Keratinocyte (primary cell): ENCODE data around the gene ATXN7L1. TPM values are rescaled to one million over a fixed set of nuclear protein-coding genes. Genes with fewer than 3 reads are reported as not detected.

Source experiments
- DNase-seq: peaks from one replicate; pipeline ENCODE4 v3.0.0-alpha.2; 2011; ENCODE audit warnings: low read depth, missing footprints, low spot score
- FAIRE-seq: peaks from 2 replicates; lab custom pipeline; 2011; peaks lifted over from hg19 to GRCh38; lab: Jason Lieb, UNC
- H2AFZ ChIP-seq: 2 replicates; pipeline ENCODE4 v1.6.0; 2012; ENCODE audit warnings: low read length, control low read depth, inconsistent platforms; ENCODE audit not compliant: control insufficient read depth
- H3K27ac ChIP-seq: 2 replicates; pipeline ENCODE4 v1.5.1; 2011; ENCODE audit warnings: low read length; ENCODE audit not compliant: control insufficient read depth, insufficient read depth
- H3K27me3 ChIP-seq: 3 replicates; pipeline ENCODE4 v1.6.0; 2011; ENCODE audit warnings: low read length; ENCODE audit not compliant: control insufficient read depth, insufficient read depth; ENCODE audit errors: extremely low read depth
- H3K36me3 ChIP-seq, 2 experiments: 2 replicates in 1 of 2; 3 replicates in 1 of 2; pipeline ENCODE4 v1.5.1; 2011; ENCODE audit warnings: low read length in 2 of 2, mild to moderate bottlenecking in 1 of 2; ENCODE audit not compliant: control insufficient read depth in 2 of 2, insufficient read depth in 2 of 2; ENCODE audit errors: extremely low read depth in 1 of 2
- H3K4me1 ChIP-seq: 3 replicates; pipeline ENCODE4 v1.5.1; 2011; ENCODE audit warnings: low read length; ENCODE audit not compliant: control insufficient read depth, insufficient read depth; ENCODE audit errors: extremely low read depth
- H3K4me2 ChIP-seq: 3 replicates; pipeline ENCODE4 v1.6.0; 2011; ENCODE audit warnings: low read depth, low read length; ENCODE audit not compliant: control insufficient read depth, insufficient read depth; ENCODE audit errors: extremely low read depth
- H3K4me3 ChIP-seq, 3 experiments: fragments of 200-600 bp in 1 of 3; sonication (generic) in 1 of 3; 2 replicates in 2 of 3; 3 replicates in 1 of 3; pipeline ENCODE4 v1.5.1; 2011 to 2016; ENCODE audit warnings: low read length in 3 of 3, mild to moderate bottlenecking in 3 of 3, control low read depth in 2 of 3, inconsistent platforms in 1 of 3, low read depth in 1 of 3, mixed read lengths in 1 of 3, mixed run types in 1 of 3, moderate library complexity in 1 of 3; ENCODE audit not compliant: control insufficient read depth in 2 of 3, insufficient read depth in 2 of 3; ENCODE audit errors: extremely low read depth in 1 of 3
- H3K79me2 ChIP-seq: 2 replicates; pipeline ENCODE4 v1.6.0; 2012; ENCODE audit warnings: low read length; ENCODE audit not compliant: control insufficient read depth, insufficient read depth
- H3K9ac ChIP-seq: 3 replicates; pipeline ENCODE4 v1.6.0; 2011; ENCODE audit warnings: low read length; ENCODE audit not compliant: control insufficient read depth, insufficient read depth; ENCODE audit errors: extremely low read depth
- H3K9me1 ChIP-seq: 3 replicates; pipeline ENCODE4 v1.6.0; 2011; ENCODE audit warnings: low read length; ENCODE audit not compliant: control insufficient read depth, insufficient read depth; ENCODE audit errors: extremely low read depth
- H3K9me3 ChIP-seq: 2 replicates; pipeline ENCODE4 v1.5.1; 2012; ENCODE audit warnings: low read depth, low read length; ENCODE audit not compliant: control insufficient read depth
- H4K20me1 ChIP-seq: 3 replicates; pipeline ENCODE4 v1.6.0; 2011; ENCODE audit warnings: low read length; ENCODE audit not compliant: control insufficient read depth, insufficient read depth; ENCODE audit errors: extremely low read depth
- CTCF ChIP-seq, 3 experiments: IDR thresholded peaks in 1 of 3; conservative IDR thresholded peaks in 1 of 3; optimal IDR thresholded peaks in 1 of 3; 2 replicates in 2 of 3; 3 replicates in 1 of 3; pipeline versions ENCODE3 to v1.5.1; 2011; ENCODE audit warnings: low read length in 3 of 3, mild to moderate bottlenecking in 3 of 3, moderate library complexity in 2 of 3, control low read depth in 1 of 3, inconsistent platforms in 1 of 3; ENCODE audit not compliant: insufficient read depth in 2 of 3; ENCODE audit errors: extremely low read depth in 1 of 3
- EZH2 ChIP-seq: IDR thresholded peaks from one replicate; pipeline ENCODE4 v1.6.1; 2012; ENCODE audit warnings: inconsistent platforms, mild to moderate bottlenecking, low read length, moderate library complexity
- dilution Hi-C: fragments of 300-500 bp; cut with MboI; formaldehyde crosslinking; loops from one replicate; pipeline ENCODE4 v1.7.0; 2020; ENCODE audit warnings: low sequenced_read_pairs; ENCODE audit not compliant: extremely low pct_ligation_motif_present
- polyA plus RNA-seq, 5 experiments: library from polyadenylated mRNA; depleted of rRNA in 3 of 5; stranded (reverse) in 3 of 5; stranded (forward) in 1 of 5; unstranded in 1 of 5; fragments of >200 nt; gene quantifications; 1 replicate in 1 of 5; 2 replicates in 3 of 5; 3 replicates in 1 of 5; pipeline versions ENCODE4 v1.2.1 to v1.2.3, GENCODE V29; 2011 to 2012; ENCODE audit warnings: missing spikeins in 2 of 5, low read depth in 1 of 5, low replicate concordance in 1 of 5

The ATXN7L1 gene
- polyA plus RNA-seq, 1 donor (not counting 4 experiments of a cell fraction or from before 2014, with no cell fraction given) = 4.8 TPM

DNA sequence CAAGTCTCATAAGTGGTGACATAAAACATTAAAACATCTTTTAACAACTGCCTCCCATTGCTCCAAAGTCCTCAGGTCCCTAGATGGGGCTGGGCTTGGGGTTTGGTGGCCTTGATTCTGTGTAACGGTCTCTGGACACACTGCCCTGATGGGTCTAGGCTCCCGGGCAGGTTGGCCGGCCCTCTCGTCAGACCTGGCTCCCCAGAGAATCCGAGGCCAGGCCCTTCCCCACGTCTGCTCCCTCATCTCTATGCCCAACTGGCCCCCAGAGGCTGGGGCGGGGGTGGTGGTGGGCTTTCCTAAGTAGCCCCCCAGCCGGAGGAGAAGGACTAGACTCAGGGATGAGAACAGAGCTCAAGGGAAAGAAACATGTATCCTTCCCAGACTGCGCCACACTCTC, 263.6 kb downstream of the ATXN7L1 start:
- Histone ChIP-seq H3K36me3 (peaks cover 0 to 4% of the 10 kb centered on the region in 2 experiments), H3K27ac (no peak overlapping the region), H3K79me2 (no peaks in the 10 kb centered on the region), H3K9me1 (no peaks in the 10 kb centered on the region), H3K4me2 (no peak overlapping the region), H3K4me1 (no peaks in the 10 kb centered on the region), H3K4me3 (no peak overlapping the region), H3K27me3 (no peaks in the 10 kb centered on the region), H3K9ac (no peak overlapping the region), H3K9me3 (no peaks in the 10 kb centered on the region), H4K20me1 (no peaks in the 10 kb centered on the region), H2AFZ (no peak overlapping the region)
- no peak for DNase-seq
- no peak for TF ChIP-seq EZH2
- no peak for TF ChIP-seq CTCF (optimal IDR thresholded peaks at IDR 0.05 in 1 of 3, IDR thresholded peaks at IDR 0.05 in 1 of 3, conservative IDR thresholded peaks at IDR 0.05 in 1 of 3; ENCODE audit: extremely low read depth in 1 of 3, insufficient read depth in 2 of 3, low read length in 3 of 3)
- dilution Hi-C loops = no loop called here
- FAIRE-seq = no peak

GRCh38 chr7:105611856-105612775, 264.3 kb downstream of the ATXN7L1 start:
- no peak overlapping the region for H3K9ac ChIP-seq
- dilution Hi-C loops = no loop called here
- peaks cover 0 to 4% of the 10 kb centered on the region in 2 experiments for H3K36me3 ChIP-seq
- no peak overlapping the region for H3K4me2 ChIP-seq
- H3K4me3 ChIP-seq = no peak overlapping the region
- no peak overlapping the region for H2AFZ ChIP-seq
- H3K9me1 ChIP-seq = no peaks in the 10 kb centered on the region
- FAIRE-seq = no peak
- H4K20me1 ChIP-seq = no peaks in the 10 kb centered on the region
- no peak for TF ChIP-seq CTCF (optimal IDR thresholded peaks at IDR 0.05 in 1 of 3, IDR thresholded peaks at IDR 0.05 in 1 of 3, conservative IDR thresholded peaks at IDR 0.05 in 1 of 3; ENCODE audit: extremely low read depth in 1 of 3, insufficient read depth in 2 of 3, low read length in 3 of 3)
- no peak for TF ChIP-seq EZH2
- no peaks in the 10 kb centered on the region for H3K79me2 ChIP-seq
- no peaks in the 10 kb centered on the region for H3K9me3 ChIP-seq
- no peaks in the 10 kb centered on the region for H3K4me1 ChIP-seq
- H3K27ac ChIP-seq = no peak overlapping the region
- no peaks in the 10 kb centered on the region for H3K27me3 ChIP-seq
- DNase-seq = no peak
